T-cell (primary cell): ENCODE results near the gene ARHGAP6. TPM values are rescaled to one million over a fixed set of nuclear protein-coding genes. Genes with fewer than 3 reads are reported as not detected.
"Not testable (repeated sequence)": the region's sequence is repeated elsewhere in the genome, so short reads cannot be mapped to it uniquely, and the experiment has no call there.

Source experiments
- ATAC-seq, 4 experiments: fragments of 200-7000 bp in 3 of 4; fragments of 150-1000 bp in 1 of 4; cut with Tn5 transposase; replicated peaks in 1 of 4; 1 replicate in 3 of 4; 2 replicates in 1 of 4; pipeline ENCODE4 v1.10.0; 2021; ENCODE audit warnings: moderate library complexity in 3 of 4, mild to moderate bottlenecking in 2 of 4, moderate number of reproducible peaks in 1 of 4
- CTCF ChIA-PET, 2 donors: fragments of 300-600 bp; sonication (Branson Sonifier 250); formaldehyde crosslinking; loops; one replicate each; lab custom pipeline; 2022; ENCODE audit warnings: antibody characterized with exemption in 2 of 2; lab: Charles Lee
- POLR2A ChIA-PET, 2 donors: fragments of 300-600 bp; sonication (Branson Sonifier 250); formaldehyde crosslinking; loops; one replicate each; lab custom pipeline; 2022; ENCODE audit warnings: antibody characterized with exemption in 2 of 2; lab: Charles Lee
- DNase-seq, 35 experiments: peaks; one replicate each; pipeline versions ENCODE4 v3.0.0 to v3.0.0-alpha.2; 2013 to 2023
- H3K27ac ChIP-seq: one replicate; pipeline ENCODE4 v1.5.1; 2013; ENCODE audit warnings: low read length
- H3K27me3 ChIP-seq, 2 experiments: replicated peaks in 1 of 2; 1 replicate in 1 of 2; 2 replicates in 1 of 2; pipeline versions ENCODE4 v1.6.1 to v1.7.0; 2013; ENCODE audit warnings: low read length in 1 of 2, mixed read lengths in 1 of 2; ENCODE audit not compliant: control insufficient read depth in 2 of 2, insufficient read depth in 2 of 2; ENCODE audit errors: extremely low read depth in 1 of 2
- H3K36me3 ChIP-seq, 2 donors: 1 replicate in 1 of 2; 2 replicates in 1 of 2; pipeline versions ENCODE4 v1.6.1 to v1.7.0; 2013; ENCODE audit warnings: low read length in 1 of 2; ENCODE audit not compliant: control insufficient read depth in 2 of 2, insufficient read depth in 1 of 2; ENCODE audit errors: extremely low read depth in 1 of 2
- H3K4me1 ChIP-seq, 2 experiments: 1 replicate in 1 of 2; 2 replicates in 1 of 2; pipeline versions ENCODE4 v1.6.1 to v1.7.0; 2013; ENCODE audit warnings: low read length in 2 of 2, mixed read lengths in 1 of 2; ENCODE audit not compliant: insufficient read depth in 2 of 2, control insufficient read depth in 1 of 2; ENCODE audit errors: extremely low read depth in 1 of 2
- H3K4me3 ChIP-seq, 2 donors: 1 replicate in 1 of 2; 2 replicates in 1 of 2; pipeline versions ENCODE4 v1.5.1 to v1.7.0; 2013; ENCODE audit warnings: mild to moderate bottlenecking in 2 of 2, low read length in 1 of 2, moderate library complexity in 1 of 2; ENCODE audit not compliant: control insufficient read depth in 1 of 2; ENCODE audit errors: extremely low read depth in 1 of 2
- H3K9me3 ChIP-seq: 2 replicates; pipeline ENCODE4 v1.7.0; 2013
- H3K27ac Mint-ChIP-seq, 2 donors: one replicate each; pipeline ENCODE4 v1.8.0; 2020 to 2021; ENCODE audit warnings: mild to moderate bottlenecking in 2 of 2, mixed read lengths in 2 of 2
- H3K27me3 Mint-ChIP-seq, 2 donors: one replicate each; pipeline ENCODE4 v1.8.0; 2021 to 2022; ENCODE audit warnings: mixed read lengths in 2 of 2
- H3K36me3 Mint-ChIP-seq: one replicate; pipeline ENCODE4 v1.8.0; 2021; ENCODE audit warnings: mixed read lengths
- H3K4me1 Mint-ChIP-seq, 3 donors: one replicate each; pipeline ENCODE4 v1.8.0; 2020 to 2022; ENCODE audit warnings: mixed read lengths in 3 of 3, mild to moderate bottlenecking in 1 of 3
- H3K4me3 Mint-ChIP-seq, 3 donors: one replicate each; pipeline ENCODE4 v1.8.0; 2020 to 2022; ENCODE audit warnings: mild to moderate bottlenecking in 3 of 3, mixed read lengths in 3 of 3, moderate library complexity in 3 of 3
- H3K9me3 Mint-ChIP-seq, 3 donors: one replicate each; pipeline ENCODE4 v1.8.0; 2020 to 2022; ENCODE audit warnings: mixed read lengths in 3 of 3
- WGBS: methylation state at CpG from one replicate; pipeline ENCODE4 v1.1.5; 2013; ENCODE audit warnings: missing lambda C conversion rate; ENCODE audit not compliant: insufficient coverage; 5-methylcytosine and 5-hydroxymethylcytosine counted together
- total RNA-seq, 35 experiments: library from RNA in 6 of 35; stranded (reverse) in 6 of 35; fragments of 120-200 nt in 1 of 35; gene quantifications; one replicate each; pipeline versions ENCODE4 v1.2.1 to v1.2.4 and lab custom pipeline; 2013 to 2026

The ARHGAP6 gene
- total RNA-seq, 5 donors from 2014 or later (not counting 1 experiment from before 2014, with no cell fraction given) = 0.09 to 0.13 (median 0.12) TPM; not detected in 2

DNA sequence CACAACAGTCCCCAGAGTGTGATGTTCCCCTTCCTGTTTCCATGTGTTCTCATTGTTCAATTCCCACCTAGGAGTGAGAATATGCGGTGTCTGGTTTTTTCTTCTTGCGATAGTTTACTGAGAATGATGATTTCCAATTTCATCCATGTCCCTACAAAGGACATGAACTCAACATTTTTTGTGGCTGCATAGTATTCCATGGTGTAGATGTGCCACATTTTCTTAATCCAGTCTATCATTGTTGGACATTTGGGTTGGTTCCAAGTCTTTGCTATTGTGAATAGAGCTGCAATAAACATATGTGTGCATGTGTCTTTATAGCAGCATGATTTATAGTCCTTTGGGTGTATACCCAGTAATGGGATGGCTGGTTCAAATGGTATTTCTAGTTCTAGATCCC, 174.3 kb downstream of the ARHGAP6 start:
- H3K36me3 Mint-ChIP-seq, ATAC-seq, H3K27me3 ChIP-seq, H3K4me3 ChIP-seq, DNase-seq, CTCF ChIA-PET, H3K4me3 Mint-ChIP-seq, POLR2A ChIA-PET, H3K4me1 ChIP-seq, H3K27ac Mint-ChIP-seq, H3K9me3 ChIP-seq, H3K9me3 Mint-ChIP-seq, H3K4me1 Mint-ChIP-seq, H3K27ac ChIP-seq, H3K36me3 ChIP-seq: not testable (repeated sequence)
- WGBS = no CpG with 5 or more reads among the region's 2 CpGs
- H3K27me3 Mint-ChIP-seq = peaks cover 4 to 16% of the 10 kb centered on the region in 2 donors

DNA sequence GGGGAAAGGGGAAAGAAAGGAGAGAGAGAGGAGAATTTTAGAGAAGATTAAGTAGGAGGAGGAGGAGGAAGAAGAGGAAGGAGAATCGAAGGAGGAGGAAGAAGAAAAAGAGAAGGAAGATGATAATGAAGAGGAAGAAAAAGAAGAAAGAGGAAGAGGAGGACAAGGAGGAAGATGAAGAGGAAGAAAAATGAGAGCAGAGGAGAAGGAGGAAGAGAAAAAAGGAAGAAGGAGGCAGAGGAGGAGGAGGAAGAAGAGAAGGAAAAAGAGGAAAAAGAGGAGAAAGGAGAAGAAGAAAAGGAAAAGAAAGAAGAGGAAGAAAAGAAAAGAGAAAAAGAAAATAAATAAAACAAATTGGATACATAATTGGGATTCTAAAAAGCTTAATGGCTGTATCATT, 181.4 kb downstream of the ARHGAP6 start:
- ChIA-PET POLR2A (interaction anchor here in 1 of 2 donors (0.6 kb wide), 1 partner anchor 118 kb away, joined by 4 read pairs; no protein-coding TSS in a partner anchor), CTCF (interaction anchor here in 1 of 2 donors (0.6 kb wide), 1 partner anchor 229 kb away, joined by 5 read pairs; no protein-coding TSS in a partner anchor)
- Mint-ChIP-seq H3K27ac (no peak overlapping the region), H3K27me3 (peaks cover 4 to 29% of the 10 kb centered on the region in 2 donors), H3K4me3 (no peak overlapping the region), H3K4me1 (no peaks in the 10 kb centered on the region), H3K36me3 (no peaks in the 10 kb centered on the region), H3K9me3 (no peaks in the 10 kb centered on the region)
- Histone ChIP-seq H3K27me3 (peaks cover 0 to 2% of the 10 kb centered on the region in 2 experiments), H3K36me3 (no peaks in the 10 kb centered on the region), H3K9me3 (no peaks in the 10 kb centered on the region), H3K27ac (no peak overlapping the region), H3K4me1 (no peaks in the 10 kb centered on the region), H3K4me3 (no peak overlapping the region)
- 14% methylated on average over 1 of the region's 1 CpG for WGBS
- DNase-seq = no peak
- ATAC-seq = no peak

GRCh38 chrX:11481035-11481434, 184.7 kb downstream of the ARHGAP6 start:
- Histone ChIP-seq H3K4me3 (no peak overlapping the region), H3K9me3 (no peaks in the 10 kb centered on the region), H3K36me3 (no peaks in the 10 kb centered on the region), H3K27ac (no peak overlapping the region), H3K27me3 (no peaks in the 10 kb centered on the region), H3K4me1 (no peaks in the 10 kb centered on the region)
- DNase-seq (no peak), ATAC-seq (no peak)
- peaks cover 4 to 31% of the 10 kb centered on the region in 2 donors for H3K27me3 Mint-ChIP-seq
- no peaks in the 10 kb centered on the region for H3K9me3 Mint-ChIP-seq
- no peaks in the 10 kb centered on the region for H3K36me3 Mint-ChIP-seq
- WGBS = no CpG with 5 or more reads among the region's 3 CpGs
- ChIA-PET CTCF (no interaction called here), POLR2A (no interaction called here)
- H3K4me1 Mint-ChIP-seq = no peaks in the 10 kb centered on the region
- H3K4me3 Mint-ChIP-seq = no peak overlapping the region
- H3K27ac Mint-ChIP-seq = no peak overlapping the region

GRCh38 chrX:11480626-11481025, 185.1 kb downstream of the ARHGAP6 start:
- H3K9me3 Mint-ChIP-seq = no peaks in the 10 kb centered on the region
- DNase-seq (no peak), ATAC-seq (no peak)
- peaks cover 4 to 31% of the 10 kb centered on the region in 2 donors for H3K27me3 Mint-ChIP-seq
- H3K36me3 Mint-ChIP-seq = no peaks in the 10 kb centered on the region
- H3K27me3 ChIP-seq = no peaks in the 10 kb centered on the region
- H3K4me1 Mint-ChIP-seq = no peaks in the 10 kb centered on the region
- H3K4me3 ChIP-seq = no peak overlapping the region
- H3K4me1 ChIP-seq = no peaks in the 10 kb centered on the region
- ChIA-PET CTCF (no interaction called here), POLR2A (no interaction called here)
- H3K27ac ChIP-seq = no peak overlapping the region
- H3K27ac Mint-ChIP-seq = no peak overlapping the region
- no peaks in the 10 kb centered on the region for H3K36me3 ChIP-seq
- H3K4me3 Mint-ChIP-seq = no peak overlapping the region
- H3K9me3 ChIP-seq = no peaks in the 10 kb centered on the region

DNA sequence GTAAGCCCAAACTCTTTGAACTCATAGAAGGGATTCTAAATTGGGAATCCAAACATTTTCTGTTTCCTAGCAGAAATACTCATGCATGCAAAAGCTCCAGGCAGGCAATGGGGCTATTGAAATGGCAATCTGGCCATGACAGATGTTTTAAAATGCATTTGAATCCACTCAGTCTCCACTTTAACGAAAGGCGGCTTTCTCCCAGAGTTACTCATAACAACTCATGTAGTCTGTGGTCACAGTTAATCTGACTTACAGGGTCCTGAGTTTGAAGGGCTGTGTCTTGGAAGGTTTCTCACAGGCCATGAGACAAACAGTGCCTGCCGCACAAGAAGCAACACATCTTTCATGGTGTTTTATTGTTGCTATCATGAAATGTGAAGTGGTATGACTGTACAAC, 186.8 kb downstream of the ARHGAP6 start:
- WGBS = no CpG with 5 or more reads among the region's 3 CpGs

GRCh38 chrX:11478026-11478425, 187.7 kb downstream of the ARHGAP6 start:
- DNase-seq (no peak), ATAC-seq (no peak)
- H3K9me3 Mint-ChIP-seq = no peaks in the 10 kb centered on the region
- no peaks in the 10 kb centered on the region for H3K36me3 Mint-ChIP-seq
- H3K27ac Mint-ChIP-seq = no peak overlapping the region
- no peak overlapping the region for H3K27ac ChIP-seq
- no peak overlapping the region for H3K4me3 Mint-ChIP-seq
- no peaks in the 10 kb centered on the region for H3K9me3 ChIP-seq
- H3K4me1 ChIP-seq = no peaks in the 10 kb centered on the region
- WGBS = no CpG with 5 or more reads among the region's 1 CpG
- H3K4me3 ChIP-seq = no peak overlapping the region
- CTCF ChIA-PET = no interaction called here
- POLR2A ChIA-PET = no interaction called here
- peaks cover 3 to 22% of the 10 kb centered on the region in 2 donors for H3K27me3 Mint-ChIP-seq
- H3K4me1 Mint-ChIP-seq = no peaks in the 10 kb centered on the region
- no peaks in the 10 kb centered on the region for H3K36me3 ChIP-seq
- no peaks in the 10 kb centered on the region for H3K27me3 ChIP-seq

More for the DNA sequence above, 186.8 kb downstream of the ARHGAP6 start:
- no peaks in the 10 kb centered on the region for H3K36me3 ChIP-seq
- no peaks in the 10 kb centered on the region for H3K27me3 ChIP-seq
- no peak overlapping the region for H3K27ac ChIP-seq
- POLR2A ChIA-PET = interaction anchor here in 1 of 2 donors (0.6 kb wide), 1 partner anchor 618 kb away, joined by 3 read pairs; no protein-coding TSS in a partner anchor
- H3K4me3 Mint-ChIP-seq = no peak overlapping the region
- ATAC-seq (no peak), DNase-seq (no peak)
- no peak overlapping the region for H3K4me3 ChIP-seq
- H3K4me1 Mint-ChIP-seq = no peaks in the 10 kb centered on the region
- H3K27me3 Mint-ChIP-seq = peaks cover 4 to 27% of the 10 kb centered on the region in 2 donors
- no peaks in the 10 kb centered on the region for H3K9me3 ChIP-seq
- no peaks in the 10 kb centered on the region for H3K9me3 Mint-ChIP-seq
- H3K4me1 ChIP-seq = no peaks in the 10 kb centered on the region
- no peak overlapping the region for H3K27ac Mint-ChIP-seq
- CTCF ChIA-PET = interaction anchor here in 1 of 2 donors (0.6 kb wide), 1 partner anchor 239 kb away, joined by 8 read pairs; no protein-coding TSS in a partner anchor
- no peaks in the 10 kb centered on the region for H3K36me3 Mint-ChIP-seq

DNA sequence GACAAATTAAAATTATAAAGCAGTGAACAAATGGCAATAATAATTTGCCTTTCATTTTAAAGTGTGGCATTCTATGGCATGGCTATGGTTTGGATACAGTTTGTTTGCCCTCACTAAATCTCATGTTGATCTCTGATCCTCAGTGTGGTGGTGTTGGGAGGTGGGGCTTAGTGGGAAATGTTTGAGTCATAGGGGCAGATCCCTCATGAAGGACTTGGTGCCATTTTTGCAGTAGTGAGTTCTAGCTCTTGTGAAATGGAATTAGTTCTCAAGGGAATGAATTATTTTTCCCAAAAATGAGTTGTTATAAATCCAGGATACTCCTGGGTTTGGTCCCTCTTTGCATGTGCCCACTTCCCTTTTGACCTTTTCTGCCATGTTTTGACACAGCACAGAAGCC, 191.1 kb downstream of the ARHGAP6 start:
- POLR2A ChIA-PET = no interaction called here

More for the DNA sequence above, 191.1 kb downstream of the ARHGAP6 start:
- H3K9me3 ChIP-seq = no peaks in the 10 kb centered on the region
- no peaks in the 10 kb centered on the region for H3K36me3 ChIP-seq
- no peak overlapping the region for H3K4me3 ChIP-seq
- Mint-ChIP-seq H3K4me3 (no peak overlapping the region), H3K27me3 (peaks cover 0 to 19% of the 10 kb centered on the region in 2 donors), H3K36me3 (no peaks in the 10 kb centered on the region), H3K4me1 (no peaks in the 10 kb centered on the region), H3K27ac (no peak overlapping the region), H3K9me3 (no peaks in the 10 kb centered on the region)
- H3K27ac ChIP-seq = no peak overlapping the region
- CTCF ChIA-PET = no interaction called here
- no peak for ATAC-seq
- DNase-seq = no peak
- H3K27me3 ChIP-seq = no peaks in the 10 kb centered on the region
- no peaks in the 10 kb centered on the region for H3K4me1 ChIP-seq
